ENCODE data around the gene PRKG1. TPM values are rescaled to one million over a fixed set of nuclear protein-coding genes. Genes with fewer than 3 reads are reported as not detected.

Gene PRKG1
- total RNA-seq, 1 experiment from 2014 or later: 7.4 TPM

GRCh38 chr10:51052163-51052562, 22.1 kb upstream of the PRKG1 start:
- POLR2A ChIA-PET (ENCODE audit: unreplicated experiment): no interaction called here
- no peaks in the 10 kb centered on the region for H3K79me2 ChIP-seq (ENCODE audit: low read length)
- intact Hi-C loops (cut with micrococcal nuclease): no loop called here
- no peak overlapping the region for H3K9ac ChIP-seq (ENCODE audit: low read length)
- CTCF ChIA-PET: no interaction called here
- H3K9me3 ChIP-seq (ENCODE audit: low read length): no peaks in the 10 kb centered on the region
- BruUV-seq (replicated peaks): no TSS peak
- H3K27me3 ChIP-seq (ENCODE audit: low read length): peaks cover 28% of the 10 kb centered on the region
- H2AFZ ChIP-seq (ENCODE audit: low read length): no peak overlapping the region
- no peaks in the 10 kb centered on the region for H3K4me1 ChIP-seq (ENCODE audit: insufficient read depth, low read length)
- no peaks in the 10 kb centered on the region for H3F3A ChIP-seq (ENCODE audit: low read length, unreplicated experiment)
- TF ChIP-seq EZH2 (IDR thresholded peaks at IDR 0.05; ENCODE audit: low read length, unreplicated experiment) (no peak), CTCF (conservative IDR thresholded peaks at IDR 0.05; ENCODE audit: low read depth, low read length) (no peak), EZH2phosphoT487 (IDR thresholded peaks at IDR 0.05; ENCODE audit: borderline replicate concordance, low read length) (no peak)
- H3K4me2 ChIP-seq (ENCODE audit: low read length): no peak overlapping the region
- no peaks in the 10 kb centered on the region for H4K20me1 ChIP-seq (ENCODE audit: low read length)
- H3K36me3 ChIP-seq (ENCODE audit: low read depth, low read length): no peaks in the 10 kb centered on the region
- H3K9me2 ChIP-seq (replicated peaks; ENCODE audit: low read length): no peaks in the 10 kb centered on the region
- no peak overlapping the region for H3K27ac ChIP-seq (ENCODE audit: low read length)
- ATAC-seq (no peak), DNase-seq (no peak)
- no peak overlapping the region for H3K4me3 ChIP-seq (ENCODE audit: low read length)

GRCh38 chr10:51057925-51058324, 16.4 kb upstream of the PRKG1 start:
- no peaks in the 10 kb centered on the region for H3K9me2 ChIP-seq (replicated peaks; ENCODE audit: low read length)
- DNase-seq (no peak), ATAC-seq (no peak)
- no peak overlapping the region for H3K27ac ChIP-seq (ENCODE audit: low read length)
- H2AFZ ChIP-seq (ENCODE audit: low read length): no peak overlapping the region
- H3K9me3 ChIP-seq (ENCODE audit: low read length): no peaks in the 10 kb centered on the region
- CTCF ChIA-PET: no interaction called here
- H4K20me1 ChIP-seq (ENCODE audit: low read length): no peaks in the 10 kb centered on the region
- H3K79me2 ChIP-seq (ENCODE audit: low read length): no peaks in the 10 kb centered on the region
- no peaks in the 10 kb centered on the region for H3F3A ChIP-seq (ENCODE audit: low read length, unreplicated experiment)
- no peak overlapping the region for H3K9ac ChIP-seq (ENCODE audit: low read length)
- no peaks in the 10 kb centered on the region for H3K36me3 ChIP-seq (ENCODE audit: low read depth, low read length)
- H3K4me2 ChIP-seq (ENCODE audit: low read length): no peak overlapping the region
- POLR2A ChIA-PET (ENCODE audit: unreplicated experiment): no interaction called here
- BruUV-seq (replicated peaks): no TSS peak
- no peaks in the 10 kb centered on the region for H3K4me1 ChIP-seq (ENCODE audit: insufficient read depth, low read length)
- intact Hi-C loops (cut with micrococcal nuclease): no loop called here
- no peak for TF ChIP-seq CTCF (conservative IDR thresholded peaks at IDR 0.05; ENCODE audit: low read depth, low read length)
- peak; percentile 56 for TF ChIP-seq EZH2 (IDR thresholded peaks at IDR 0.05; ENCODE audit: low read length, unreplicated experiment)
- no peak for TF ChIP-seq EZH2phosphoT487 (IDR thresholded peaks at IDR 0.05; ENCODE audit: borderline replicate concordance, low read length)
- H3K4me3 ChIP-seq (ENCODE audit: low read length): no peak overlapping the region
- H3K27me3 ChIP-seq (ENCODE audit: low read length): peaks cover 40% of the 10 kb centered on the region

GRCh38 chr10:51063166-51063565, 11.1 kb upstream of the PRKG1 start:
- H3K9ac ChIP-seq (ENCODE audit: low read length): no peak overlapping the region
- H3F3A ChIP-seq (ENCODE audit: low read length, unreplicated experiment): no peaks in the 10 kb centered on the region
- no peak overlapping the region for H3K4me2 ChIP-seq (ENCODE audit: low read length)
- no peak overlapping the region for H2AFZ ChIP-seq (ENCODE audit: low read length)
- DNase-seq (no peak), ATAC-seq (peak; percentile 9)
- no peaks in the 10 kb centered on the region for H4K20me1 ChIP-seq (ENCODE audit: low read length)
- H3K9me3 ChIP-seq (ENCODE audit: low read length): no peaks in the 10 kb centered on the region
- no peaks in the 10 kb centered on the region for H3K9me2 ChIP-seq (replicated peaks; ENCODE audit: low read length)
- intact Hi-C loops (cut with micrococcal nuclease): loop anchor here (1.0 to 10.0 kb wide), 12 partner anchors 114 to 1469 kb away; no protein-coding TSS in a partner anchor
- no peaks in the 10 kb centered on the region for H3K79me2 ChIP-seq (ENCODE audit: low read length)
- H3K4me3 ChIP-seq (ENCODE audit: low read length): no peak overlapping the region
- CTCF ChIA-PET: interaction anchor here (0.6 to 2.0 kb wide), 3 partner anchors 11 to 366 kb away, joined by 3 to 15 read pairs (median 10); partner anchors contain the start of gene PRKG1
- H3K27ac ChIP-seq (ENCODE audit: low read length): no peak overlapping the region
- peaks cover 15% of the 10 kb centered on the region for H3K27me3 ChIP-seq (ENCODE audit: low read length)
- POLR2A ChIA-PET (ENCODE audit: unreplicated experiment): interaction anchor here (0.6 kb wide), 1 partner anchor 486 kb away, joined by 4 read pairs; no protein-coding TSS in a partner anchor
- no peaks in the 10 kb centered on the region for H3K36me3 ChIP-seq (ENCODE audit: low read depth, low read length)
- H3K4me1 ChIP-seq (ENCODE audit: insufficient read depth, low read length): no peaks in the 10 kb centered on the region
- no peak for TF ChIP-seq EZH2 (IDR thresholded peaks at IDR 0.05; ENCODE audit: low read length, unreplicated experiment)
- TF ChIP-seq EZH2phosphoT487 (IDR thresholded peaks at IDR 0.05; ENCODE audit: borderline replicate concordance, low read length): no peak
- TF ChIP-seq CTCF (conservative IDR thresholded peaks at IDR 0.05; ENCODE audit: low read depth, low read length): no peak
- BruUV-seq (replicated peaks): no TSS peak
